Measurements from ENCODE around the gene ADGRL4.
"Not testable (repeated sequence)": the region's sequence is repeated elsewhere in the genome, so short reads cannot be mapped to it uniquely, and the experiment has no call there.

The ADGRL4 gene

DNA sequence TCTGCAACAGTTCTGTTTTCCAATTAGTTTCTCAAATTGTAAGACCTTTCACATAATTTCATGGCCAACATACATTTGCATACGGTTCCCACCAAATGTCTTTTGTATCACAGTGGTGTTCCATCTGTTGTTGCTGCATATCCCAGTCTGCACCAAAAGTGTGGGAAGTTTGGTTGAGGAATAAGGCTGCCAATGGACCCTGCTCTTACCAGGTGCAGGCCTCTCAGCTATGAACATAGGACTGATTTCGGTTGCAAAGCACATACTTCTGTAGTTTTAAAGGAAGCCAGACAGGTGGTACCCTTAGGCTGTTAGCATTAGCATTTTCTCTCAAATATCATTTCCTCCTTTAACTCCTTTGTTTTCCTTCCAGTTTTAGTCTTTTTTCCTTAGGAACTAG lies 33.8 kb downstream of the ADGRL4 start:
- no peaks in the 10 kb centered on the region for H3K4me1 Mint-ChIP-seq
- TF ChIP-seq, protein P1, sequence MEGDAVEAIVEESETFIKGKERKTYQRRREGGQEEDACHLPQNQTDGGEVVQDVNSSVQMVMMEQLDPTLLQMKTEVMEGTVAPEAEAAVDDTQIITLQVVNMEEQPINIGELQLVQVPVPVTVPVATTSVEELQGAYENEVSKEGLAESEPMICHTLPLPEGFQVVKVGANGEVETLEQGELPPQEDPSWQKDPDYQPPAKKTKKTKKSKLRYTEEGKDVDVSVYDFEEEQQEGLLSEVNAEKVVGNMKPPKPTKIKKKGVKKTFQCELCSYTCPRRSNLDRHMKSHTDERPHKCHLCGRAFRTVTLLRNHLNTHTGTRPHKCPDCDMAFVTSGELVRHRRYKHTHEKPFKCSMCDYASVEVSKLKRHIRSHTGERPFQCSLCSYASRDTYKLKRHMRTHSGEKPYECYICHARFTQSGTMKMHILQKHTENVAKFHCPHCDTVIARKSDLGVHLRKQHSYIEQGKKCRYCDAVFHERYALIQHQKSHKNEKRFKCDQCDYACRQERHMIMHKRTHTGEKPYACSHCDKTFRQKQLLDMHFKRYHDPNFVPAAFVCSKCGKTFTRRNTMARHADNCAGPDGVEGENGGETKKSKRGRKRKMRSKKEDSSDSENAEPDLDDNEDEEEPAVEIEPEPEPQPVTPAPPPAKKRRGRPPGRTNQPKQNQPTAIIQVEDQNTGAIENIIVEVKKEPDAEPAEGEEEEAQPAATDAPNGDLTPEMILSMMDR (IDR thresholded peaks at IDR 0.05; ENCODE audit: unreplicated experiment in 3 of 3), result no peak
- peaks cover 5% of the 10 kb centered on the region for H3K9me3 Mint-ChIP-seq
- H3K27me3 Mint-ChIP-seq (ENCODE audit: low read depth), result no peaks in the 10 kb centered on the region
- H3K27ac Mint-ChIP-seq, result no peak overlapping the region
- no peak overlapping the region for H3K4me3 Mint-ChIP-seq
- no peaks in the 10 kb centered on the region for H3K36me3 Mint-ChIP-seq (ENCODE audit: low read depth)

DNA sequence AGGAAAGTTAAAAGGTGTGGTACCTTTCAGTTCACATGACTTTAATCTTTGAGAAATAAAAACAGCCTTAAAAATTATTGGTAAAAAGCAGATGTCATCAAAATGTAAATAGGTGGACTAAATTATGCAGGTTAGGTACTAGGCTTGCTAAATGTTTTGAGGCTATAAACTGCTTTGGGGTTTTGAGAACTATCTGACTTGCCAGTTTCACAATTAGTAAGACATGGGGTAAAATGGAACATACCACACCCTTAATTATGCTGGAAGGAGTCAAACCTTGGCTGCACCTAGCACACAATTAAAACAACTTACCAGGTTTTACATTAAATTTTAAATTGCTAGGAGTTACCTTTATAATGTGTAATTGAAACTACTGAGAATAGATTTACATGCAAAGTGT lies 39.4 kb downstream of the ADGRL4 start:
- not testable (repeated sequence) for H3K4me1 Mint-ChIP-seq; H3K36me3 Mint-ChIP-seq (ENCODE audit: low read depth); H3K27me3 Mint-ChIP-seq (ENCODE audit: low read depth); H3K27ac Mint-ChIP-seq; H3K4me3 Mint-ChIP-seq
- H3K9me3 Mint-ChIP-seq, result peaks cover 19% of the 10 kb centered on the region

DNA sequence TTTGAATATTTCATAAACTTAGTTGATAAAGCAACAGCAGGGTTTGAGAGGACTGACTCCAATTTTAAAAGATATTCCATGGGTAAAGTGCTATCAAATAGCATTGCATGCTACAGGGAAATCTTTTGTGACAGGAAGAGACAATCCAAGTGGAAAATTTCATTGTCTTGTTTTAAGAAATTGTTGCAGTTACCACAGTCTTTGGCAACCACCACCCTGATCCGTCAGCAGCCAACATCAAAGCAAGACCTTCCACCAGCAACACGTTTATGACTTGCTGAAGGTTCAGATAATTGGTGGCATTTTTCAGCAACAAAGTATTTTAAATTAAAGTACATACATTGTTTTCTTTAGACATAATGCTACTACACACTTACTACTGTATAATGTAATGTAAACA lies 47.8 kb downstream of the ADGRL4 start:
- no peaks in the 10 kb centered on the region for H3K36me3 Mint-ChIP-seq (ENCODE audit: low read depth)
- H3K27ac Mint-ChIP-seq, result no peak overlapping the region
- TF ChIP-seq, protein P1 (IDR thresholded peaks at IDR 0.05; ENCODE audit: unreplicated experiment in 3 of 3), result no peak
- H3K27me3 Mint-ChIP-seq (ENCODE audit: low read depth), result no peaks in the 10 kb centered on the region
- H3K9me3 Mint-ChIP-seq, result no peaks in the 10 kb centered on the region
- H3K4me3 Mint-ChIP-seq, result no peak overlapping the region
- H3K4me1 Mint-ChIP-seq, result no peaks in the 10 kb centered on the region

DNA sequence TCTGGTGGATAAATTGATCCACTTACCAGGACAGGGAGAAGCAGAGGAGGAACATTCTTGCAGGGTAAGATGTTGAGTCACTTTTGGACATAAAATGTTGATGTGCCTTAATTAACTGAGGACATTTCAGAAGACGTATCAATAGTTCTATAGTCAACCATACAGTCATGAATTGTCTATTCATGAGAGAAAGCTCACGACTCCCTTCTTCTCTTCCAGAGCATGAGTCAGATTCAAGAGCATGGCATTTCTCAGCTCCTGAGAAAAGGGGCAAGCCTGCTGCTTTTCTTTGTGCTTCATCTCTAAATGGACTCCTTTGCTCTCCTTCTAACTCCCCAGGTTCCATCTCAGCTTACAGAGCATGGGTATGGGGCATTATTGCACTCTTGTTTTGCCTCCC lies 55.7 kb downstream of the ADGRL4 start:
- peaks cover 10% of the 10 kb centered on the region for H3K4me1 Mint-ChIP-seq
- TF ChIP-seq, protein P1 (IDR thresholded peaks at IDR 0.05; ENCODE audit: unreplicated experiment in 3 of 3), result no peak

DNA sequence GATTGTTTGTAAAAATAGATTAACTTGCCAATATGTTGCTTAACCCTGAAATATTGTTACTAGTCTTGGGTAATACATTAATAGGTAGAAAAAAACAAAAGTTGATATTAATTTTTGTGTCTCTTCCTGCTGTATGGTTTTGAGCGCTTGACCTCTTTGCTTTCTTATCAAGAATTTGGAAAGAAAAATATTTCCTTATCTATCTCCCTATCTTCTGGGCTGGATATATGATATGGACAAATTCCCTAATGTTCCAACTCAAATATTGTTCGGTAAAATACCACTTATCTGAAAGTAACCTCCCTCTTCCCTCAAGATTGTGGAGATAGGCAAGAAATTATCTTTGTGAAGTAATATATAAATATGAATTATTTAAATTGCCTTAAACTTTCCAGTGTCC lies 57.3 kb downstream of the ADGRL4 start:
- Mint-ChIP-seq H3K4me3 (no peak overlapping the region), H3K9me3 (no peaks in the 10 kb centered on the region), H3K27me3 (ENCODE audit: low read depth) (no peaks in the 10 kb centered on the region), H3K36me3 (ENCODE audit: low read depth) (no peaks in the 10 kb centered on the region), H3K4me1 (peaks cover 10% of the 10 kb centered on the region), H3K27ac (no peak overlapping the region)
- TF ChIP-seq, protein P1 (IDR thresholded peaks at IDR 0.05; ENCODE audit: unreplicated experiment in 3 of 3), result no peak

More for the DNA sequence above, 55.7 kb downstream of the ADGRL4 start:
- Mint-ChIP-seq H3K27me3 (ENCODE audit: low read depth) (no peaks in the 10 kb centered on the region), H3K36me3 (ENCODE audit: low read depth) (no peaks in the 10 kb centered on the region), H3K9me3 (no peaks in the 10 kb centered on the region), H3K4me3 (no peak overlapping the region), H3K27ac (peak overlapping the region; percentile 25 to 67 (median 50))

DNA sequence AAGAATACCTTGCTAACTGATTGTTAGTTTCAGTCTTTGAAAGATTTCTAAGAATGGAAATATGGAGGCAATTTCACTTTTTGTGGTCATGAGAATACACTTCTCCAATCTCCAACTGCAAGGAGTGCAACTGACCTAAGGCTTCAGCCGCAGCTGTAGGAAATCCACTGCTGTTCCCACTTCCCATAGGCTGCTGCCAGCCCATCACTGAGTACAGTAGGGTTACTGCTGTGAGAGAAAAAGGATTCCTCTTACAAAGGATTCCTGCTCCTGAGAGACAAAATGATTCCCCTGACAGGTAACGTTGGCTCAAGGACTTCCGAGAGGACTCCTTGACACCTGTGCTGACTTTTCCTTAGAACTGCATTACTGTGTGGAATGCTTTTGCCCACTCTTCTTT lies 87.4 kb downstream of the ADGRL4 start:
- no peaks in the 10 kb centered on the region for H3K4me1 Mint-ChIP-seq
- H3K36me3 Mint-ChIP-seq (ENCODE audit: low read depth), result no peaks in the 10 kb centered on the region
- no peak overlapping the region for H3K4me3 Mint-ChIP-seq
- no peaks in the 10 kb centered on the region for H3K27me3 Mint-ChIP-seq (ENCODE audit: low read depth)
- no peak overlapping the region for H3K27ac Mint-ChIP-seq
- no peaks in the 10 kb centered on the region for H3K9me3 Mint-ChIP-seq
- TF ChIP-seq, protein P1 (IDR thresholded peaks at IDR 0.05; ENCODE audit: unreplicated experiment in 3 of 3), result no peak
